Measurements from ENCODE around the gene NCOR1. TPM values are rescaled to one million over a fixed set of nuclear protein-coding genes. Genes with fewer than 3 reads are reported as not detected.

Gene NCOR1
- total and polyA plus RNA-seq, 10 of the 15 experiments (the other 5 are each of a cell fraction or from before 2014, with no cell fraction given) = 34.5 to 135 (median 82.9) TPM

GRCh38 chr17:16178836-16179235, 36.5 kb downstream of the NCOR1 start:
- POLR2A ChIA-PET = no interaction called here
- TF ChIP-seq RCOR1 (conservative IDR thresholded peaks at IDR 0.05; ENCODE audit: low read depth, low read length) (no peak), PAX8 (IDR thresholded peaks at IDR 0.05) (no peak), CHD1 (IDR thresholded peaks at IDR 0.05; ENCODE audit: low read depth, low read length) (no peak), HSF1 (IDR thresholded peaks at IDR 0.05; ENCODE audit: low read depth, low read length) (no peak), KLF5 (IDR thresholded peaks at IDR 0.05; ENCODE audit: partially characterized antibody) (no peak), MTA2 (IDR thresholded peaks at IDR 0.05; ENCODE audit: low read depth) (no peak), ZZZ3 (IDR thresholded peaks at IDR 0.05; ENCODE audit: control insufficient read depth, insufficient read length, low read depth) (no peak), BMI1 (IDR thresholded peaks at IDR 0.05; ENCODE audit: borderline replicate concordance) (no peak), HCFC1 (IDR thresholded peaks at IDR 0.05; ENCODE audit: low read length) (no peak), NR2C2 (IDR thresholded peaks at IDR 0.05; ENCODE audit: borderline replicate concordance, control insufficient read depth, insufficient read length, low read depth) (no peak), CREM (IDR thresholded peaks at IDR 0.05; ENCODE audit: low read depth) (no peak), ZNF622 (IDR thresholded peaks at IDR 0.05) (no peak), SUZ12 (IDR thresholded peaks at IDR 0.05; ENCODE audit: unreplicated experiment) (no peak), MEF2B (IDR thresholded peaks at IDR 0.05; ENCODE audit: partially characterized antibody, poor library complexity, severe bottlenecking) (no peak)
- ATAC-seq (no peak), FAIRE-seq (no peak), DNase-seq (ENCODE audit: low read depth, low spot score) (no peak)
- Histone ChIP-seq H3K4me2 (ENCODE audit: control insufficient read depth, insufficient read depth) (no peak overlapping the region), H3K36me3 (ENCODE audit: control insufficient read depth in 2 of 2, insufficient read depth in 2 of 2, low read length in 1 of 2) (peaks cover 1 to 9% of the 10 kb centered on the region in 2 experiments; a peak in 2 of 4 replicates), H3K9ac (ENCODE audit: control insufficient read depth, insufficient read depth, low read length) (no peak overlapping the region), H3K27ac (ENCODE audit: control insufficient read depth, insufficient read depth) (no peak overlapping the region), H3K9me3 (replicated peaks; ENCODE audit: control insufficient read depth, insufficient read depth, low read length) (no peaks in the 10 kb centered on the region; the same call in 1 of the 3 replicates), H3K79me2 (ENCODE audit: control insufficient read depth, insufficient read depth, low read length) (peaks cover 34% of the 10 kb centered on the region), H3K4me1 (ENCODE audit: control insufficient read depth, insufficient read depth, low read length) (no peaks in the 10 kb centered on the region), H3K4me3 (no peak overlapping the region), H3K27me3 (replicated peaks in 1 of 2; ENCODE audit: control insufficient read depth in 2 of 2, insufficient read depth in 2 of 2, low read length in 1 of 2) (no peaks in the 10 kb centered on the region), H4K20me1 (ENCODE audit: control insufficient read depth, insufficient read depth) (no peaks in the 10 kb centered on the region), H2AFZ (ENCODE audit: control insufficient read depth, low read depth, low read length) (no peak overlapping the region)
- in situ Hi-C loops (cut with MboI) (no loop called here), intact Hi-C loops (cut with micrococcal nuclease; ENCODE audit: unreplicated experiment) (no loop called here)
- BruUV-seq (replicated peaks) = no TSS peak
- SMC1A ChIA-PET (ENCODE audit: uncharacterized antibody, unreplicated experiment) = no interaction called here
- RAD21 ChIA-PET (ENCODE audit: unreplicated experiment) = no interaction called here
- CTCF ChIA-PET = no interaction called here
- WGBS (ENCODE audit: insufficient coverage, insufficient replicate concordance, low lambda C conversion rate, missing lambda C conversion rate) = 99% methylated on average over 5 of the region's 5 CpGs

Measured in GM12878 (cell line).